Erythroblast (primary cell): ENCODE data around the gene EGFL8.

Experiments
- GATA1 ChIP-seq: IDR thresholded peaks from 2 replicates; pipeline ENCODE4 v1.6.1; 2011; ENCODE audit warnings: low read depth, mild to moderate bottlenecking, control low read depth, low read length, moderate library complexity
- POLR2A ChIP-seq: IDR thresholded peaks from 2 replicates; pipeline ENCODE4 v1.6.1; 2011; ENCODE audit warnings: mild to moderate bottlenecking, low read length

DNA sequence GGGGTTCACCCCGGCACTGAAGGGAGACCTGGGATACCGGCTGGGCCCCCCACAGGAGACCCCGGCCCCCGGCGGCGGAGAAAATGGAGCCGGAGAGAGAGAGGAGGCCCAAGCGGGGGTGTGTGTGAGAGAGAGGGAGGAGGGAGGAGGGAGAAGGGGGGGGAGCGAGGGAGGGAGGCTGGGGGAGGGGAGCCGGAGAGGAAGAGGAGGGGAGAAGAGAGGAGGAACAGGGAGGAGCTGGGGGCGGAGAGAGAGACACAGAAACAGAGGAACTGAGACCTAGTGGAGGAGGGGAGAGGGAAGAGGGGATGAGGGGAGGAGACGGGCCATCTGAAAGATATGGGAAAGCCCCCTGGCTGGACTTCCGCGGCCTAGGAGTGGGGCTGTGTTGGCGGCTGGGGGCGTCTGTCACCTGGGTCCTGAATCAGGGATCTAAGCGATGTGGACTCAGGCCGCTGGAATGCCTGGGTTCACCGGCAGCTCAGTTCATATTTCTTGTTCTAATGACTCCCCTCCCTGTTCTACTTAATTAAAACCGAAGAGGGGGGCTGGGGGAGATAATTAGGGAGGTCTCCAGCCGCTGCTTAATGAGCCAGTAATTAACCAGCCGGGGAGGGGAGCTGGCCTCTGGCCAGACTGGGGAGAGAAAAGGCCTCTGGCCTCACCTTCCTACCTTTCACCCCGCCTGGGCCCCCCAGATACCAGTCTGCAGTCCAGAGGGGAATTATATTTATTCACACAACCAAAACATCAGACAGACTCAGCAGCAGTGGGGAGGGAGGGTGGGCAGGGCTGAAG, 25.9 kb downstream of the EGFL8 start, which contains the start of gene PBX2:
- TF ChIP-seq POLR2A (peak; percentile 76), GATA1 (no peak)
